Activated naive CD4-positive, alpha-beta T cell treated with anti-CD3 and anti-CD28 coated beads, Interleukin-2, amount 50 U/mL, for 72 hours (primary cell): Measurements from ENCODE around the gene SLC9A5. TPM values are rescaled to one million over a fixed set of nuclear protein-coding genes. Genes with fewer than 3 reads are reported as not detected.

Source experiments
- ATAC-seq, 2 donors: fragments of 150-1000 bp; cut with Tn5 transposase; 2 replicates each; pipeline ENCODE4 v1.10.0; 2021; ENCODE audit warnings: mild to moderate bottlenecking in 2 of 2, moderate library complexity in 2 of 2
- DNase-seq, 2 donors: peaks; one replicate each; pipeline ENCODE4 v3.0.0; 2021 to 2022; ENCODE audit warnings: low spot score in 2 of 2
- H3K27ac Mint-ChIP-seq, 2 donors: one replicate each; pipeline ENCODE4 v1.8.0; 2022; ENCODE audit warnings: mild to moderate bottlenecking in 2 of 2, mixed read lengths in 2 of 2
- H3K36me3 Mint-ChIP-seq, 2 donors: one replicate each; pipeline ENCODE4 v1.8.0; 2022; ENCODE audit warnings: mixed read lengths in 2 of 2
- H3K9me3 Mint-ChIP-seq, 2 donors: one replicate each; pipeline ENCODE4 v1.8.0; 2022; ENCODE audit warnings: mixed read lengths in 2 of 2
- total RNA-seq, 2 donors: library from RNA; stranded (reverse); gene quantifications; one replicate each; pipeline ENCODE4 v1.2.3, GENCODE V29; 2022

Gene SLC9A5
- total RNA-seq, 2 donors from 2014 or later, result 8.3 to 13.6 TPM

GRCh38 chr16:67259705-67260104 lies 10.9 kb downstream of the SLC9A5 start:
- Mint-ChIP-seq H3K36me3 (no peaks in the 10 kb centered on the region), H3K27ac (no peak overlapping the region), H3K9me3 (no peaks in the 10 kb centered on the region)
- no peak for ATAC-seq
- no peak for DNase-seq

GRCh38 chr16:67260426-67261063 lies 11.8 kb downstream of the SLC9A5 start:
- no peaks in the 10 kb centered on the region for H3K9me3 Mint-ChIP-seq
- DNase-seq, result no peak
- H3K36me3 Mint-ChIP-seq, result no peaks in the 10 kb centered on the region
- ATAC-seq, result peak; percentile 48 to 75
- H3K27ac Mint-ChIP-seq, result no peak overlapping the region

GRCh38 chr16:67263201-67263600 lies 14.4 kb downstream of the SLC9A5 start:
- Mint-ChIP-seq H3K9me3 (no peaks in the 10 kb centered on the region), H3K27ac (peak overlapping the region in 1 of 2 donors; percentile 29), H3K36me3 (no peaks in the 10 kb centered on the region)
- ATAC-seq (no peak), DNase-seq (no peak)

- ATAC-seq, result no peak
- Mint-ChIP-seq H3K9me3 (no peaks in the 10 kb centered on the region), H3K27ac (no peak overlapping the region), H3K36me3 (no peaks in the 10 kb centered on the region)
- DNase-seq, result no peak
Measured at GRCh38 chr16:67264277-67264676, 15.5 kb downstream of the SLC9A5 start.

- ATAC-seq (no peak), DNase-seq (no peak)
- Mint-ChIP-seq H3K9me3 (no peaks in the 10 kb centered on the region), H3K27ac (no peak overlapping the region), H3K36me3 (no peaks in the 10 kb centered on the region)
Measured at GRCh38 chr16:67264866-67265265, 16.1 kb downstream of the SLC9A5 start.

GRCh38 chr16:67265834-67266233 lies 17.1 kb downstream of the SLC9A5 start:
- H3K9me3 Mint-ChIP-seq, result no peaks in the 10 kb centered on the region
- no peak for ATAC-seq
- no peaks in the 10 kb centered on the region for H3K36me3 Mint-ChIP-seq
- DNase-seq, result no peak
- peak overlapping the region in 1 of 2 donors; percentile 33 for H3K27ac Mint-ChIP-seq

DNA sequence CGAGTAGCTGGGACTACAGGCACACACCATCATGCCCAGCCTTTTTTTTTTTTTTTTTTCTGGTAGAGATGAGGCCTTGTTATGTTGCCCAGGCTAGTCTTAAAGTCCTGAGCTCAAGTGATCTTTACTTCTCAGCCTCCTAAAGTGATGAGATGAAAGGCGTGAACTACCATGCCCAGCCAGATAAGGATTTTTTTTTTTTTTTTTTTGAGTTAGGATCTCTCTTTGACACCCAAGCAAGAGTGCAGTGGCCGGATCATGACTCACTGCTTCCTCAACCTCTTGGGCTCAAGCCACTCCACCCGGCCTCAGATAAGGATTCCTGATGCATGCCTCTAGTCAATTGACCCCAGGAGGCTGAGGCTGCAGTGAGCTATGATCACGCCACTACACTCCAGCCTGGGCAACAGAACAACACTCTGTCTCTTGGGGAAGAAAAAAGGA lies 19.4 kb downstream of the SLC9A5 start:
- Mint-ChIP-seq H3K9me3 (no peaks in the 10 kb centered on the region), H3K27ac (no peak overlapping the region), H3K36me3 (no peaks in the 10 kb centered on the region)
- ATAC-seq (no peak), DNase-seq (no peak)

DNA sequence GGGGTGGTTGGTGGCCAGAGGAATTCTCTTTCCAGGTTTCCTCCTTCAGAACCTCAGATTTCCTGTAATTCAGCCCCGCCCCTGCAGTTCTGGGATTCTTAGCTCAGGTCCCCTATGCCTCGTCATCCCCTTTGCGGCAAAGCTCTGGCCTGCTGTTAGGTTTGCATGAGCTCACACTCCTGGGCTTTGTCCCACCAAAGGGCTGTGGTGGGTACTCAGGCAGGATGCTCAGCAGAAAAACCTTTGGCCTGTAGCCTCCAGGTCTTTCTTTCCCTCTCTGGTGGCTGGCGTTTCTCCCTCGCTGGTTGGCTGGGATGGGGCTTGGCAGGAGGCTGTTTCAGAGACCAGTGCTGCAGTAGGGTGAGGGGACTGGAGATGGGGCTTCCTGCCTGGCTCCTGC lies 21.0 kb downstream of the SLC9A5 start:
- DNase-seq, result no peak
- no peak for ATAC-seq
- no peak overlapping the region for H3K27ac Mint-ChIP-seq
- no peaks in the 10 kb centered on the region for H3K9me3 Mint-ChIP-seq
- no peaks in the 10 kb centered on the region for H3K36me3 Mint-ChIP-seq

GRCh38 chr16:67270931-67271338 lies 22.2 kb downstream of the SLC9A5 start:
- H3K9me3 Mint-ChIP-seq, result no peaks in the 10 kb centered on the region
- DNase-seq (no peak), ATAC-seq (no peak)
- no peak overlapping the region for H3K27ac Mint-ChIP-seq
- H3K36me3 Mint-ChIP-seq, result peaks cover 0 to 5% of the 10 kb centered on the region in 2 donors

DNA sequence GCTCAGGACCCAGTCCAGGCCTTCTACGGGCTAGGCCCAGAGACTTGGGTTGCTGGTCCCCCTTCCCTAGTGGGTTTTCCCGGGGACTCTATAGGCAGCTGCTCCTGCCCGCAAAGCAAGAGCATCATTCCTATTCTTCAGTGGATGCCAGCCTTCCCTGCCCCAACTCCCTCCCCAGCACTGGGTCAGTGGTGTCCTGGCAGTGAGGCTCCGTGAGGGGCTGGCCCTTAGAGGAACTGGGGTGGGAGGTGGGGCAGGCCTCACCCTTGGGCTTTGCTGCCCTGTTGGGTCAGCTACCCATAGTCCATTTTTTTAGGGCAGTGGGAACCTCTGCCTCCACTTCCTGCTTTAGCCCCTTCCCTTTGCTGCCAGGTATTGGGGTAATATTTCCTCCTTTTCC lies 22.7 kb downstream of the SLC9A5 start:
- H3K27ac Mint-ChIP-seq, result no peak overlapping the region

DNA sequence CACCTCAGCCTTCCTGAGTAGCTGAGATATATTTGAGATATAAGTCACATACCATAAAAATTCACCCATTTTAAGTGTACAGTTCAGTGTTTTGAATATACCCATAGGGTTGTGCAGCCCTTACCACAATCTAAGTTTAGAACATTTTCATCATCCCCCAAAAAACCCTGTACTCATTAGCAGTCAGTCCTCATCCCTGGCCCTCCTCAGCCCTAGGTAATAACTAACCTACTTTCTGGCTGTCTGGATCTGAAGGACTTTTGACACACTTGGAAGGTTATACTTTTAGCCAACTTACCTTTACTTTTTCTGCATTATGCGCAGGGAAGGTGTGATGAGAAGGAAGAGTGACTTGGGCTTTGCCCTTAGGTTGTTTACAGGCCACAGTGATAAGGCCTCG lies 26.5 kb downstream of the SLC9A5 start:
- ATAC-seq (no peak), DNase-seq (no peak)
- no peaks in the 10 kb centered on the region for H3K9me3 Mint-ChIP-seq
- H3K27ac Mint-ChIP-seq, result peak overlapping the region in 1 of 2 donors; percentile 82
- H3K36me3 Mint-ChIP-seq, result peaks cover 0 to 12% of the 10 kb centered on the region in 2 donors

More for the DNA sequence above, 22.7 kb downstream of the SLC9A5 start:
- Mint-ChIP-seq H3K36me3 (peaks cover 0 to 8% of the 10 kb centered on the region in 2 donors), H3K9me3 (no peaks in the 10 kb centered on the region)
- ATAC-seq (no peak), DNase-seq (no peak)

- peak in 1 of 2 donors; percentile 58 for ATAC-seq
- DNase-seq, result peak in 1 of 2 donors; percentile 76
- Mint-ChIP-seq H3K9me3 (no peaks in the 10 kb centered on the region), H3K27ac (peak overlapping the region; percentile 89 to 90), H3K36me3 (peaks cover 0 to 12% of the 10 kb centered on the region in 2 donors)
Measured at GRCh38 chr16:67277294-67277998, 28.7 kb downstream of the SLC9A5 start.

GRCh38 chr16:67277999-67278772 lies 29.4 kb downstream of the SLC9A5 start:
- peak overlapping the region; percentile 90 to 94 for H3K27ac Mint-ChIP-seq
- DNase-seq (no peak), ATAC-seq (no peak)
- no peaks in the 10 kb centered on the region for H3K9me3 Mint-ChIP-seq
- peaks cover 0 to 12% of the 10 kb centered on the region in 2 donors for H3K36me3 Mint-ChIP-seq

GRCh38 chr16:67278773-67279295 lies 30.1 kb downstream of the SLC9A5 start:
- ATAC-seq, result peak; percentile 72 to 73
- peak in 1 of 2 donors; percentile 67 for DNase-seq
- peaks cover 0 to 12% of the 10 kb centered on the region in 2 donors for H3K36me3 Mint-ChIP-seq
- no peaks in the 10 kb centered on the region for H3K9me3 Mint-ChIP-seq
- H3K27ac Mint-ChIP-seq, result peak overlapping the region; percentile 90 to 94

- DNase-seq (peak; percentile 84 to 89), ATAC-seq (peak; percentile 88 to 94)
- Mint-ChIP-seq H3K27ac (peak within 1 kb of the TSS; percentile 90 to 94), H3K36me3 (peaks cover 0 to 12% of the 10 kb centered on the region in 2 donors), H3K9me3 (no peaks in the 10 kb centered on the region)
Measured at GRCh38 chr16:67279296-67280089, 30.7 kb downstream of the SLC9A5 start, which contains the start of gene PLEKHG4. TSS of gene PLEKHG4 (plus strand) at chr16:67279532. CDS start at chr16:67280045, 513 bp downstream.
